Hepatocyte (in vitro differentiated cells): ENCODE data around the gene ADGRL3. TPM values are rescaled to one million over a fixed set of nuclear protein-coding genes. Genes with fewer than 3 reads are reported as not detected.

Source experiments
- DNase-seq: peaks from one replicate; pipeline ENCODE4 v3.0.0-alpha.2; 2016; ENCODE audit warnings: low spot score
- H2AFZ ChIP-seq: fragments of 200-600 bp; sonication (generic); 2 replicates; pipeline ENCODE4 v1.6.0; 2016; ENCODE audit warnings: antibody characterized with exemption, mild to moderate bottlenecking
- H3K27ac ChIP-seq: fragments of 200-600 bp; sonication (generic); 2 replicates; pipeline ENCODE4 v1.5.1; 2016; ENCODE audit warnings: mild to moderate bottlenecking
- H3K27me3 ChIP-seq: fragments of 200-600 bp; sonication (generic); 2 replicates; pipeline ENCODE4 v1.6.1; 2016
- H3K36me3 ChIP-seq: fragments of 200-600 bp; sonication (generic); replicated peaks from 2 replicates; pipeline ENCODE4 v1.5.1; 2016; ENCODE audit warnings: low read depth; ENCODE audit not compliant: insufficient read depth
- H3K4me1 ChIP-seq: fragments of 200-600 bp; sonication (generic); 2 replicates; pipeline ENCODE4 v1.5.1; 2016; ENCODE audit warnings: mild to moderate bottlenecking, moderate library complexity; ENCODE audit not compliant: insufficient read depth
- H3K4me2 ChIP-seq: fragments of 200-600 bp; sonication (generic); 2 replicates; pipeline ENCODE4 v1.6.0; 2016
- H3K4me3 ChIP-seq: fragments of 200-600 bp; sonication (generic); 2 replicates; pipeline ENCODE4 v1.5.1; 2016; ENCODE audit warnings: mild to moderate bottlenecking
- H3K79me2 ChIP-seq: fragments of 200-600 bp; sonication (generic); 2 replicates; pipeline ENCODE4 v1.6.0; 2017; ENCODE audit warnings: mild to moderate bottlenecking
- H3K9me2 ChIP-seq: fragments of 200-600 bp; sonication (generic); replicated peaks from 2 replicates; pipeline ENCODE4 v1.6.0; 2017; ENCODE audit warnings: mild to moderate bottlenecking; ENCODE audit not compliant: insufficient read depth
- H3K9me3 ChIP-seq: fragments of 200-600 bp; sonication (generic); 2 replicates; pipeline ENCODE4 v1.5.1; 2016; ENCODE audit warnings: low read depth, mild to moderate bottlenecking
- H4K20me1 ChIP-seq: fragments of 200-600 bp; sonication (generic); 2 replicates; pipeline ENCODE4 v1.6.0; 2016; ENCODE audit warnings: mild to moderate bottlenecking; ENCODE audit not compliant: insufficient read depth, poor library complexity, severe bottlenecking
- CTCF ChIP-seq: fragments of 200-600 bp; sonication (generic); IDR thresholded peaks from 2 replicates; pipeline ENCODE4 v1.5.1; 2016; ENCODE audit warnings: antibody characterized with exemption, mild to moderate bottlenecking; ENCODE audit not compliant: poor library complexity
- EZH2 ChIP-seq: fragments of 200-600 bp; sonication (generic); IDR thresholded peaks from 2 replicates; pipeline ENCODE4 v1.6.1; 2016; ENCODE audit warnings: antibody characterized with exemption, mild to moderate bottlenecking, borderline replicate concordance
- EZH2phosphoT487 ChIP-seq: fragments of 200-600 bp; sonication (generic); IDR thresholded peaks from one replicate; pipeline ENCODE4 v1.6.1; 2018; ENCODE audit warnings: antibody characterized with exemption, mild to moderate bottlenecking, low read depth, moderate library complexity; ENCODE audit not compliant: unreplicated experiment, severe bottlenecking
- WGBS: methylation state at CpG from one replicate; pipeline ENCODE4 v1.1.6; 2016; ENCODE audit warnings: low lambda C conversion rate; ENCODE audit errors: missing lambda C conversion rate; 5-methylcytosine and 5-hydroxymethylcytosine counted together
- polyA plus RNA-seq: library from polyadenylated mRNA; unstranded; fragments of >200 nt; fragmentation: Nextera tagmentation; extraction: Ambion mirVana; gene quantifications from 2 replicates; pipeline ENCODE4 v1.2.1, GENCODE V29; 2016
- total RNA-seq: library from RNA; depleted of rRNA; stranded (reverse); fragments of >200 nt; gene quantifications from 2 replicates; pipeline ENCODE4 v1.2.3, GENCODE V29; 2014

The ADGRL3 gene
- total and polyA plus RNA-seq, 2 experiments from 2014 or later = 4.4 to 21.2 TPM

GRCh38 chr4:61437923-61438322 is 237.8 kb downstream of the ADGRL3 start:
- Histone ChIP-seq H3K4me3 (no peak overlapping the region), H3K27me3 (no peaks in the 10 kb centered on the region), H3K4me1 (peaks cover 2% of the 10 kb centered on the region), H3K27ac (no peak overlapping the region), H3K36me3 (no peaks in the 10 kb centered on the region), H3K9me2 (no peaks in the 10 kb centered on the region), H3K79me2 (no peaks in the 10 kb centered on the region), H3K4me2 (no peak overlapping the region), H3K9me3 (no peaks in the 10 kb centered on the region), H4K20me1 (no peaks in the 10 kb centered on the region), H2AFZ (no peak overlapping the region)
- no peak for DNase-seq
- TF ChIP-seq EZH2phosphoT487 (no peak), EZH2 (no peak), CTCF (no peak)

DNA sequence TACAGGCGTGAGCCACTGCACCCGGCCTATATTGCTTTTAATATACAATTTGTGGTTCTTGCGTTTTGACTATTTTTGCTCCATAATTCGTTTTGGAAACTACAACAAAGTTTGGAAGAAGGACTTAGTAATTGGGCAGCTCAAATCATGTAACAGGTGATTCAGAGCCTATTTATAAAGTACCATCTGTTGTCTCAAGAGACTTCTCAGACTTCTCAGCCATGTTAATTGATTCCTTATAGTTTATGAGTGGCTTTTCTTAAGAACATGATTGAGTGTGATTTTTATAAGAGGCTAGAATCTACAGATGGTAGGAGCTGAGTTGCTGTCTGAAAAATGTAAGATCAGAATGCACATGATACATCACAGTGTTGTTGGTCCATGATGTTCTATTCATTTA is 240.2 kb downstream of the ADGRL3 start:
- Histone ChIP-seq H3K79me2 (no peaks in the 10 kb centered on the region), H3K9me3 (no peaks in the 10 kb centered on the region), H3K27ac (no peak overlapping the region), H4K20me1 (no peaks in the 10 kb centered on the region), H3K27me3 (no peaks in the 10 kb centered on the region), H3K9me2 (no peaks in the 10 kb centered on the region), H3K36me3 (no peaks in the 10 kb centered on the region), H3K4me2 (no peak overlapping the region), H2AFZ (no peak overlapping the region), H3K4me1 (peaks cover 19% of the 10 kb centered on the region), H3K4me3 (no peak overlapping the region)
- 86% methylated on average over 4 of the region's 4 CpGs for WGBS
- DNase-seq = no peak
- no peak for TF ChIP-seq CTCF
- no peak for TF ChIP-seq EZH2phosphoT487
- TF ChIP-seq EZH2 = no peak

DNA sequence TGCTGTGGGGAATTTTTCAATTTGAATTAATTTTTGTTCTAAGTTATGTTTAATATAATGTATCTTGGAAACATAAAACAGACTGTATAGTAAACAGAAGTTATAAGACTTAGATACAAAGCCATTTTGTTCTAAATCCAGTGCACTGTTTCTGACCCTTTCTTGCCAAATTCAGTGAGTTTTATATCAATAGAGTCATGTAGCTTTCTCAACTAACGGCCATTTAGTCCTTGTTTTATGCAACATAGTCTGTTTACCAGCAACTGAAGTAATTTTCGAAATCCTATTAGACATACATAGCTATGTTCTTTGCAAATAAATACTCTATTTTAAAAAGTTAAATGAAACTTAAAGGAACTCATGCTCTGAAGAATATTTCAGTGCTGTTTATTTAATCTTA is 242.8 kb downstream of the ADGRL3 start:
- DNase-seq = no peak
- Histone ChIP-seq H4K20me1 (no peaks in the 10 kb centered on the region), H3K4me2 (no peak overlapping the region), H3K79me2 (no peaks in the 10 kb centered on the region), H3K9me2 (no peaks in the 10 kb centered on the region), H3K27me3 (no peaks in the 10 kb centered on the region), H3K36me3 (no peaks in the 10 kb centered on the region), H3K27ac (no peak overlapping the region), H3K4me3 (no peak overlapping the region), H3K9me3 (no peaks in the 10 kb centered on the region), H3K4me1 (peaks cover 19% of the 10 kb centered on the region), H2AFZ (no peak overlapping the region)
- WGBS = 84% methylated on average over 2 of the region's 2 CpGs
- no peak for TF ChIP-seq EZH2phosphoT487
- no peak for TF ChIP-seq CTCF
- no peak for TF ChIP-seq EZH2
